Measurements from ENCODE around the gene RPTOR. TPM values are rescaled to one million over a fixed set of nuclear protein-coding genes. Genes with fewer than 3 reads are reported as not detected.

Gene RPTOR
- total RNA-seq, 1 experiment from 2014 or later: 15.2 TPM

- no peak for DNase-seq (ENCODE audit: low spot score)
These were observed 345.7 kb downstream of the RPTOR start for GRCh38 chr17:80890196-80890920.

GRCh38 chr17:80890921-80891396 is 346.3 kb downstream of the RPTOR start:
- DNase-seq (ENCODE audit: low spot score): no peak

GRCh38 chr17:80891397-80892018 is 346.9 kb downstream of the RPTOR start:
- DNase-seq (ENCODE audit: low spot score): peak; percentile 99

- peak; percentile 98 for DNase-seq (ENCODE audit: low spot score)
These were observed 347.6 kb downstream of the RPTOR start for GRCh38 chr17:80892019-80892855.

GRCh38 chr17:80892900-80893603 is 348.4 kb downstream of the RPTOR start:
- peak; percentile 100 for DNase-seq (ENCODE audit: low spot score)

- no peak for DNase-seq (ENCODE audit: low spot score)
These were observed 349.2 kb downstream of the RPTOR start for GRCh38 chr17:80893604-80894438.

GRCh38 chr17:80894439-80894721 is 349.7 kb downstream of the RPTOR start:
- DNase-seq (ENCODE audit: low spot score): no peak

GRCh38 chr17:80894726-80895125 is 350.1 kb downstream of the RPTOR start:
- no peak for DNase-seq (ENCODE audit: low spot score)

GRCh38 chr17:80895366-80895765 is 350.7 kb downstream of the RPTOR start:
- no peak for DNase-seq (ENCODE audit: low spot score)

GRCh38 chr17:80898716-80899115 is 354.1 kb downstream of the RPTOR start:
- no peak for DNase-seq (ENCODE audit: low spot score)

GRCh38 chr17:80899402-80900268 is 355.0 kb downstream of the RPTOR start:
- peak; percentile 43 for DNase-seq (ENCODE audit: low spot score)

- no peak for DNase-seq (ENCODE audit: low spot score)
These were observed 356.7 kb downstream of the RPTOR start for GRCh38 chr17:80901319-80901718.

- DNase-seq (ENCODE audit: low spot score): no peak
These were observed 357.7 kb downstream of the RPTOR start for GRCh38 chr17:80902197-80902962.

- DNase-seq (ENCODE audit: low spot score): no peak
These were observed 358.4 kb downstream of the RPTOR start for GRCh38 chr17:80902963-80903611.

- DNase-seq (ENCODE audit: low spot score): no peak
These were observed 359.6 kb downstream of the RPTOR start for GRCh38 chr17:80904036-80904753.

- no peak for DNase-seq (ENCODE audit: low spot score)
These were observed 361.1 kb downstream of the RPTOR start for GRCh38 chr17:80905586-80906230.
